CD8-positive, alpha-beta memory T cell (primary cell): ENCODE data around the gene HOXA7. TPM values are rescaled to one million over a fixed set of nuclear protein-coding genes. Genes with fewer than 3 reads are reported as not detected.

Experiments used
- CTCF ChIA-PET: fragments of 350-600 bp; sonication (Branson Sonifier 250); formaldehyde crosslinking; loops from one replicate; lab custom pipeline; 2021; ENCODE audit warnings: antibody characterized with exemption; lab: Charles Lee
- POLR2A ChIA-PET: fragments of 350-600 bp; sonication (Branson Sonifier 250); formaldehyde crosslinking; loops from one replicate; lab custom pipeline; 2021; ENCODE audit warnings: antibody characterized with exemption; lab: Charles Lee
- DNase-seq, 5 donors: peaks; one replicate each; pipeline versions ENCODE4 v3.0.0 to v3.0.0-alpha.2; 2020 to 2022; ENCODE audit warnings: mixed read lengths in 1 of 5
- H3K27ac ChIP-seq: one replicate; pipeline ENCODE4 v1.7.0; 2013; ENCODE audit warnings: low read depth, mild to moderate bottlenecking, low read length, moderate library complexity
- H3K27me3 ChIP-seq: 2 replicates; pipeline ENCODE4 v1.7.0; 2013; ENCODE audit warnings: low read length, mild to moderate bottlenecking; ENCODE audit not compliant: insufficient read depth, poor library complexity, severe bottlenecking
- H3K36me3 ChIP-seq: 2 replicates; pipeline ENCODE4 v1.7.0; 2013; ENCODE audit warnings: mild to moderate bottlenecking, low read length, moderate library complexity; ENCODE audit not compliant: insufficient read depth
- H3K4me1 ChIP-seq: 2 replicates; pipeline ENCODE4 v1.7.0; 2013; ENCODE audit warnings: mild to moderate bottlenecking, low read length, moderate library complexity; ENCODE audit not compliant: insufficient read depth
- H3K4me3 ChIP-seq: 2 replicates; pipeline ENCODE4 v1.7.0; 2013; ENCODE audit warnings: mild to moderate bottlenecking, low read length
- H3K9me3 ChIP-seq: 2 replicates; pipeline ENCODE4 v1.7.0; 2013; ENCODE audit warnings: mild to moderate bottlenecking, low read length
- H3K27ac Mint-ChIP-seq, 8 donors: one replicate each; pipeline ENCODE4 v1.8.0; 2020 to 2021; ENCODE audit warnings: mixed read lengths in 8 of 8, mild to moderate bottlenecking in 6 of 8, inconsistent platforms in 3 of 8, moderate library complexity in 3 of 8
- H3K27me3 Mint-ChIP-seq, 2 donors: one replicate each; pipeline ENCODE4 v1.8.0; 2020 to 2021; ENCODE audit warnings: mixed read lengths in 2 of 2, mild to moderate bottlenecking in 1 of 2, moderate library complexity in 1 of 2
- H3K36me3 Mint-ChIP-seq, 3 donors: one replicate each; pipeline ENCODE4 v1.8.0; 2020 to 2021; ENCODE audit warnings: mixed read lengths in 3 of 3, inconsistent platforms in 1 of 3, mild to moderate bottlenecking in 1 of 3
- H3K4me1 Mint-ChIP-seq, 3 donors: one replicate each; pipeline ENCODE4 v1.8.0; 2020 to 2021; ENCODE audit warnings: mixed read lengths in 3 of 3, inconsistent platforms in 1 of 3, mild to moderate bottlenecking in 1 of 3
- H3K4me3 Mint-ChIP-seq, 7 donors: one replicate each; pipeline ENCODE4 v1.8.0; 2020 to 2021; ENCODE audit warnings: mixed read lengths in 7 of 7, mild to moderate bottlenecking in 6 of 7, moderate library complexity in 4 of 7, inconsistent platforms in 2 of 7
- H3K9me3 Mint-ChIP-seq, 5 donors: one replicate each; pipeline ENCODE4 v1.8.0; 2020 to 2022; ENCODE audit warnings: mixed read lengths in 5 of 5, mild to moderate bottlenecking in 3 of 5, moderate library complexity in 2 of 5, inconsistent platforms in 1 of 5
- polyA plus RNA-seq: library from polyadenylated mRNA; unstranded; fragments of 300-500 nt; fragmentation: Illumina TruSeq; gene quantifications from one replicate; pipeline ENCODE4 v1.2.3, GENCODE V29; 2021
- total RNA-seq, 2 experiments: library from RNA; stranded (reverse); gene quantifications; one replicate each; pipeline ENCODE4 v1.2.3, GENCODE V29; 2021

Gene HOXA7
- total and polyA plus RNA-seq, 3 experiments from 2014 or later, result not detected

GRCh38 chr7:27151931-27152815 is 4.3 kb downstream of the HOXA7 start, which contains the start of gene HOXA3:
TSS of gene HOXA3 (minus strand) at chr7:27152583. CDS start at chr7:27110640, 41,943 bp downstream.
- ChIA-PET CTCF (interaction anchor here (1.5 to 6.9 kb wide), 7 partner anchors 7 to 1278 kb away, joined by 3 to 71 read pairs (median 5); partner anchors contain the start of gene HOXA9), POLR2A (no interaction called here)
- Mint-ChIP-seq H3K36me3 (peaks cover 0 to 2% (median 0%) of the 10 kb centered on the region in 3 donors), H3K4me3 (peak within 1 kb of the TSS; percentile 68 to 88 (median 80)), H3K4me1 (peaks cover 46 to 70% (median 51%) of the 10 kb centered on the region in 3 donors), H3K27ac (peak within 1 kb of the TSS in 4 of 8 donors; percentile 27 to 82 (median 70)), H3K9me3 (peaks cover 0 to 10% (median 0%) of the 10 kb centered on the region in 5 donors), H3K27me3 (peaks cover 85 to 92% of the 10 kb centered on the region in 2 donors)
- peak within 1 kb of the TSS; percentile 66 for H3K4me3 ChIP-seq
- H3K36me3 ChIP-seq, result no peaks in the 10 kb centered on the region
- no peaks in the 10 kb centered on the region for H3K9me3 ChIP-seq
- peaks cover 47% of the 10 kb centered on the region for H3K4me1 ChIP-seq
- no peak within 1 kb of the TSS for H3K27ac ChIP-seq
- no peak for DNase-seq
- H3K27me3 ChIP-seq, result peaks cover 86% of the 10 kb centered on the region

- peak overlapping the region; percentile 66 for H3K4me3 ChIP-seq
- ChIA-PET POLR2A (interaction anchor here (1.0 kb wide), 1 partner anchor 10 kb away, joined by 3 read pairs; no protein-coding TSS in a partner anchor), CTCF (interaction anchor here (0.9 to 6.9 kb wide), 18 partner anchors 8 to 1278 kb away, joined by 3 to 71 read pairs (median 4); partner anchors contain the start of genes HOXA4 and HOXA9)
Measured at GRCh38 chr7:27151341-27151930, 5.0 kb downstream of the HOXA7 start.

GRCh38 chr7:27150568-27151340 is 5.7 kb downstream of the HOXA7 start:
- Histone ChIP-seq H3K36me3 (no peaks in the 10 kb centered on the region), H3K9me3 (no peaks in the 10 kb centered on the region), H3K27me3 (peaks cover 90% of the 10 kb centered on the region), H3K4me3 (peak overlapping the region; percentile 66), H3K27ac (no peak overlapping the region), H3K4me1 (peaks cover 38% of the 10 kb centered on the region)
- POLR2A ChIA-PET, result interaction anchor here (1.0 kb wide), 1 partner anchor 11 kb away, joined by 3 read pairs; no protein-coding TSS in a partner anchor
- Mint-ChIP-seq H3K27me3 (peaks cover 86 to 92% of the 10 kb centered on the region in 2 donors), H3K4me3 (peak overlapping the region; percentile 68 to 88 (median 80)), H3K36me3 (peaks cover 0 to 2% (median 0%) of the 10 kb centered on the region in 3 donors), H3K9me3 (peaks cover 0 to 10% (median 0%) of the 10 kb centered on the region in 5 donors), H3K27ac (peak overlapping the region in 5 of 8 donors; percentile 22 to 82 (median 67)), H3K4me1 (peaks cover 37 to 57% (median 44%) of the 10 kb centered on the region in 3 donors)
- peak; percentile 47 to 76 (median 57) for DNase-seq
- CTCF ChIA-PET, result interaction anchor here (0.7 to 6.9 kb wide), 25 partner anchors 8 to 1292 kb away, joined by 3 to 71 read pairs (median 4); partner anchors contain the start of genes HOXA4 and HOXA9

More at GRCh38 chr7:27151341-27151930, 5.0 kb downstream of the HOXA7 start:
- Histone ChIP-seq H3K9me3 (no peaks in the 10 kb centered on the region), H3K36me3 (no peaks in the 10 kb centered on the region), H3K4me1 (peaks cover 45% of the 10 kb centered on the region), H3K27me3 (peaks cover 92% of the 10 kb centered on the region), H3K27ac (no peak overlapping the region)
- Mint-ChIP-seq H3K27ac (peak overlapping the region in 5 of 8 donors; percentile 27 to 82 (median 67)), H3K36me3 (peaks cover 0 to 2% (median 0%) of the 10 kb centered on the region in 3 donors), H3K4me1 (peaks cover 43 to 64% (median 49%) of the 10 kb centered on the region in 3 donors), H3K27me3 (peaks cover 87 to 92% of the 10 kb centered on the region in 2 donors), H3K4me3 (peak overlapping the region; percentile 68 to 88 (median 80)), H3K9me3 (peaks cover 0 to 10% (median 0%) of the 10 kb centered on the region in 5 donors)
- DNase-seq, result no peak

- POLR2A ChIA-PET, result interaction anchor here (1.0 kb wide), 1 partner anchor 11 kb away, joined by 3 read pairs; no protein-coding TSS in a partner anchor
- CTCF ChIA-PET, result interaction anchor here (0.7 to 6.9 kb wide), 25 partner anchors 8 to 1291 kb away, joined by 3 to 71 read pairs (median 4); partner anchors contain the start of genes HOXA4 and HOXA9
- Histone ChIP-seq H3K4me3 (peak overlapping the region; percentile 66), H3K4me1 (peaks cover 32% of the 10 kb centered on the region), H3K27me3 (peaks cover 83% of the 10 kb centered on the region), H3K27ac (no peak overlapping the region), H3K36me3 (no peaks in the 10 kb centered on the region), H3K9me3 (no peaks in the 10 kb centered on the region)
- no peak for DNase-seq
- Mint-ChIP-seq H3K36me3 (peaks cover 0 to 2% (median 0%) of the 10 kb centered on the region in 3 donors), H3K4me3 (peak overlapping the region in 4 of 7 donors; percentile 12 to 80 (median 67)), H3K27me3 (peaks cover 79 to 89% of the 10 kb centered on the region in 2 donors), H3K27ac (peak overlapping the region in 1 of 8 donors; percentile 31), H3K4me1 (peaks cover 29 to 50% (median 36%) of the 10 kb centered on the region in 3 donors), H3K9me3 (peaks cover 0 to 7% (median 0%) of the 10 kb centered on the region in 5 donors)
Measured at GRCh38 chr7:27149842-27150567, 6.5 kb downstream of the HOXA7 start.

GRCh38 chr7:27148756-27149641 is 7.5 kb downstream of the HOXA7 start:
- DNase-seq, result no peak
- Mint-ChIP-seq H3K27me3 (peaks cover 77 to 85% of the 10 kb centered on the region in 2 donors), H3K4me3 (no peak overlapping the region), H3K27ac (peak overlapping the region in 1 of 8 donors; percentile 29), H3K9me3 (peaks cover 0 to 2% (median 0%) of the 10 kb centered on the region in 5 donors), H3K4me1 (peaks cover 19 to 41% (median 28%) of the 10 kb centered on the region in 3 donors), H3K36me3 (no peaks in the 10 kb centered on the region)
- Histone ChIP-seq H3K27me3 (peaks cover 73% of the 10 kb centered on the region), H3K27ac (no peak overlapping the region), H3K9me3 (no peaks in the 10 kb centered on the region), H3K4me1 (peaks cover 24% of the 10 kb centered on the region), H3K4me3 (no peak overlapping the region), H3K36me3 (no peaks in the 10 kb centered on the region)
- CTCF ChIA-PET, result interaction anchor here (0.9 to 6.9 kb wide), 11 partner anchors 14 to 1255 kb away, joined by 3 to 71 read pairs (median 4); partner anchors contain the start of genes HOXA4 and HOXA9
- POLR2A ChIA-PET, result no interaction called here
